Measurements from ENCODE around the gene EIF1. TPM values are rescaled to one million over a fixed set of nuclear protein-coding genes. Genes with fewer than 3 reads are reported as not detected.

EIF1 gene
- total RNA-seq, 1 experiment from 2014 or later, result 651 TPM

- no CpG with 5 or more reads among the region's 5 CpGs for WGBS (ENCODE audit: extremely low coverage, insufficient read length, low lambda C conversion rate)
- no peak overlapping the region for H3K18ac ChIP-seq (ENCODE audit: insufficient read length, low read depth, low read length)
Measured at GRCh38 chr17:41725134-41725533, 36.4 kb downstream of the EIF1 start.

More at GRCh38 chr17:41725134-41725533, 36.4 kb downstream of the EIF1 start:
- no peak overlapping the region for H4K5ac ChIP-seq (ENCODE audit: insufficient read length, low read depth, low read length)
- H3K9ac ChIP-seq (ENCODE audit: extremely low read depth, insufficient read length, low read length), result no peak overlapping the region
- H3K4me2 ChIP-seq (ENCODE audit: insufficient read depth, insufficient read length, low read length), result no peak overlapping the region
- H3K14ac ChIP-seq (ENCODE audit: insufficient read depth, low read length), result no peak overlapping the region
- H3K56ac ChIP-seq (ENCODE audit: insufficient read length, low read depth, low read length), result no peak overlapping the region
- no peaks in the 10 kb centered on the region for H3K23me2 ChIP-seq (ENCODE audit: insufficient read length, low read depth, low read length, poor library complexity, severe bottlenecking)
- H4K20me1 ChIP-seq (ENCODE audit: control insufficient read depth, insufficient read depth, insufficient read length), result peaks cover 2% of the 10 kb centered on the region
- H3K4me1 ChIP-seq (ENCODE audit: insufficient read depth, low read length), result no peaks in the 10 kb centered on the region
- no peak overlapping the region for H2BK20ac ChIP-seq (ENCODE audit: low read depth, low read length, poor library complexity, severe bottlenecking)
- TF ChIP-seq, protein P1, sequence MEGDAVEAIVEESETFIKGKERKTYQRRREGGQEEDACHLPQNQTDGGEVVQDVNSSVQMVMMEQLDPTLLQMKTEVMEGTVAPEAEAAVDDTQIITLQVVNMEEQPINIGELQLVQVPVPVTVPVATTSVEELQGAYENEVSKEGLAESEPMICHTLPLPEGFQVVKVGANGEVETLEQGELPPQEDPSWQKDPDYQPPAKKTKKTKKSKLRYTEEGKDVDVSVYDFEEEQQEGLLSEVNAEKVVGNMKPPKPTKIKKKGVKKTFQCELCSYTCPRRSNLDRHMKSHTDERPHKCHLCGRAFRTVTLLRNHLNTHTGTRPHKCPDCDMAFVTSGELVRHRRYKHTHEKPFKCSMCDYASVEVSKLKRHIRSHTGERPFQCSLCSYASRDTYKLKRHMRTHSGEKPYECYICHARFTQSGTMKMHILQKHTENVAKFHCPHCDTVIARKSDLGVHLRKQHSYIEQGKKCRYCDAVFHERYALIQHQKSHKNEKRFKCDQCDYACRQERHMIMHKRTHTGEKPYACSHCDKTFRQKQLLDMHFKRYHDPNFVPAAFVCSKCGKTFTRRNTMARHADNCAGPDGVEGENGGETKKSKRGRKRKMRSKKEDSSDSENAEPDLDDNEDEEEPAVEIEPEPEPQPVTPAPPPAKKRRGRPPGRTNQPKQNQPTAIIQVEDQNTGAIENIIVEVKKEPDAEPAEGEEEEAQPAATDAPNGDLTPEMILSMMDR (conservative IDR thresholded peaks at IDR 0.05), result peak; percentile 21; the same call in 1 of the 3 replicates
- Mint-ChIP-seq H3K9me3 (peaks cover 0 to 2% of the 10 kb centered on the region in 2 experiments; a peak in 1 of 5 replicates), H3K27ac (peak overlapping the region in 1 of 3 experiments; percentile 34; a peak in 1 of 7 replicates), H3K4me3 (peak overlapping the region in 1 of 2 experiments; percentile 35; a peak in 2 of 5 replicates), H3K4me1 (peaks cover 6 to 14% of the 10 kb centered on the region in 2 experiments), H3K36me3 (ENCODE audit: insufficient read depth in 1 of 3, low read depth in 3 of 3) (no peaks in the 10 kb centered on the region; a peak in 2 of 7 replicates), H3K27me3 (ENCODE audit: low read depth) (peaks cover 14% of the 10 kb centered on the region)
- H2BK12ac ChIP-seq (ENCODE audit: insufficient read length, low read depth, low read length), result no peak overlapping the region
- no peak for DNase-seq
- no peak overlapping the region for H2AK5ac ChIP-seq (ENCODE audit: insufficient read length, low read length)
- no peaks in the 10 kb centered on the region for H3K9me3 ChIP-seq (ENCODE audit: control insufficient read depth, low read depth, low read length)
- H3K23ac ChIP-seq (ENCODE audit: insufficient read length, low read depth, low read length), result no peak overlapping the region
- H2BK15ac ChIP-seq (ENCODE audit: low read depth, low read length), result no peak overlapping the region
- no peak overlapping the region for H2BK5ac ChIP-seq (ENCODE audit: insufficient read length, low read length)
- no peak overlapping the region for H4K8ac ChIP-seq (replicated peaks; ENCODE audit: insufficient read length, low read depth, low read length)
- no peak overlapping the region for H3K27ac ChIP-seq (ENCODE audit: insufficient read length, low read depth, low read length)
- H3K79me2 ChIP-seq (ENCODE audit: insufficient read depth, low read length), result no peaks in the 10 kb centered on the region
- no peaks in the 10 kb centered on the region for H3K79me1 ChIP-seq (ENCODE audit: insufficient read depth, low read depth, low read length, poor library complexity, severe bottlenecking)
- no peak overlapping the region for H3T11ph ChIP-seq (ENCODE audit: low read length)
- no peak overlapping the region for H3K4ac ChIP-seq (ENCODE audit: low read depth, low read length)
- no peak overlapping the region for H2BK120ac ChIP-seq (ENCODE audit: low read depth, low read length, poor library complexity, severe bottlenecking)
- no peaks in the 10 kb centered on the region for H3K27me3 ChIP-seq (ENCODE audit: insufficient read depth, low read length)
- no peak overlapping the region for H2AFZ ChIP-seq (ENCODE audit: low read length)
- no peak overlapping the region for H4K91ac ChIP-seq (ENCODE audit: insufficient read length, low read depth, low read length)
